ENCODE results near the gene ADPGK.

Gene ADPGK

GRCh38 chr15:72790302-72790910, 6.8 kb upstream of the ADPGK start:
- DNase-seq (ENCODE audit: low read depth): no peak

GRCh38 chr15:72787526-72787925, 4.0 kb upstream of the ADPGK start:
- DNase-seq (ENCODE audit: low read depth): no peak

GRCh38 chr15:72786676-72787345, 3.3 kb upstream of the ADPGK start:
- DNase-seq (ENCODE audit: low read depth): no peak

GRCh38 chr15:72786242-72786641, 2.7 kb upstream of the ADPGK start:
- no peak for DNase-seq (ENCODE audit: low read depth)

- no peak for DNase-seq (ENCODE audit: low read depth)
Observed at GRCh38 chr15:72785841-72786240, 2.3 kb upstream of the ADPGK start.

- peak; percentile 48 for DNase-seq (ENCODE audit: low read depth)
Observed at GRCh38 chr15:72785432-72785831, 1.9 kb upstream of the ADPGK start.

GRCh38 chr15:72784456-72784876, 908 bp upstream of the ADPGK start:
- no peak for DNase-seq (ENCODE audit: low read depth)

- no peak for DNase-seq (ENCODE audit: low read depth)
Observed at GRCh38 chr15:72783004-72783639, 436 bp downstream of the ADPGK start.

GRCh38 chr15:72782274-72783003, 1.1 kb downstream of the ADPGK start:
- DNase-seq (ENCODE audit: low read depth): no peak

GRCh38 chr15:72781631-72782030, 1.9 kb downstream of the ADPGK start:
- DNase-seq (ENCODE audit: low read depth): no peak

GRCh38 chr15:72778796-72779195, 4.8 kb downstream of the ADPGK start:
- DNase-seq (ENCODE audit: low read depth): no peak

GRCh38 chr15:72774696-72775383, 8.7 kb downstream of the ADPGK start:
- DNase-seq (ENCODE audit: low read depth): no peak

- DNase-seq (ENCODE audit: low read depth): no peak
Observed at GRCh38 chr15:72771329-72771725, 12.2 kb downstream of the ADPGK start.

GRCh38 chr15:72770673-72771328, 12.8 kb downstream of the ADPGK start:
- no peak for DNase-seq (ENCODE audit: low read depth)

GRCh38 chr15:72766780-72767179, 16.8 kb downstream of the ADPGK start:
- no peak for DNase-seq (ENCODE audit: low read depth)

GRCh38 chr15:72766025-72766424, 17.5 kb downstream of the ADPGK start:
- DNase-seq (ENCODE audit: low read depth): no peak

GRCh38 chr15:72764656-72765055, 18.9 kb downstream of the ADPGK start:
- DNase-seq (ENCODE audit: low read depth): no peak

- no peak for DNase-seq (ENCODE audit: low read depth)
Observed at GRCh38 chr15:72760590-72761260, 22.8 kb downstream of the ADPGK start.

GRCh38 chr15:72758182-72758581, 25.4 kb downstream of the ADPGK start:
- DNase-seq (ENCODE audit: low read depth): no peak

GRCh38 chr15:72754096-72754495, 29.5 kb downstream of the ADPGK start:
- no peak for DNase-seq (ENCODE audit: low read depth)
